Mucosa of stomach (tissue), 1 donor: ENCODE measurements around the gene GPATCH2L.

Source experiments
- H3K27me3 ChIP-seq: one replicate; pipeline ENCODE4 v1.7.0; 2013; ENCODE audit warnings: mild to moderate bottlenecking, low read length; ENCODE audit not compliant: control insufficient read depth, insufficient read depth
- H3K36me3 ChIP-seq: one replicate; pipeline ENCODE4 v1.7.0; 2013; ENCODE audit warnings: low read length; ENCODE audit not compliant: control insufficient read depth, insufficient read depth
- H3K4me1 ChIP-seq: one replicate; pipeline ENCODE4 v1.7.0; 2013; ENCODE audit warnings: mild to moderate bottlenecking, low read length; ENCODE audit not compliant: control insufficient read depth, insufficient read depth
- H3K4me3 ChIP-seq: one replicate; pipeline ENCODE4 v1.7.0; 2013; ENCODE audit warnings: low read length
- H3K9ac ChIP-seq: one replicate; pipeline ENCODE4 v1.7.0; 2013; ENCODE audit warnings: mild to moderate bottlenecking, low read length, moderate library complexity
- H3K9me3 ChIP-seq: one replicate; pipeline ENCODE4 v1.7.0; 2013; ENCODE audit warnings: mild to moderate bottlenecking, low read length, moderate library complexity; ENCODE audit not compliant: control insufficient read depth
- donor health status: Pancreatic carcinoma.

Gene GPATCH2L

GRCh38 chr14:76151398-76152332, at the start of gene GPATCH2L:
TSS of gene GPATCH2L (plus strand) at chr14:76151922. CDS start at chr14:76154364, 2,442 bp downstream.
- Histone ChIP-seq H3K4me1 (peaks cover 6% of the 10 kb centered on the region), H3K36me3 (peaks cover 6% of the 10 kb centered on the region), H3K9me3 (no peaks in the 10 kb centered on the region), H3K9ac (peak within 1 kb of the TSS; percentile 91), H3K4me3 (peak within 1 kb of the TSS; percentile 45), H3K27me3 (no peaks in the 10 kb centered on the region)

- Histone ChIP-seq H3K4me3 (no peak overlapping the region), H3K27me3 (no peaks in the 10 kb centered on the region), H3K4me1 (no peaks in the 10 kb centered on the region), H3K9ac (no peak overlapping the region), H3K36me3 (no peaks in the 10 kb centered on the region), H3K9me3 (no peaks in the 10 kb centered on the region)
These were observed 46.8 kb upstream of the GPATCH2L start for GRCh38 chr14:76104802-76105355.

- Histone ChIP-seq H3K4me3 (no peak overlapping the region), H3K36me3 (no peaks in the 10 kb centered on the region), H3K9ac (no peak overlapping the region), H3K4me1 (no peaks in the 10 kb centered on the region), H3K9me3 (no peaks in the 10 kb centered on the region), H3K27me3 (no peaks in the 10 kb centered on the region)
These were observed 45.5 kb upstream of the GPATCH2L start for GRCh38 chr14:76106188-76106587.

- Histone ChIP-seq H3K9me3 (no peaks in the 10 kb centered on the region), H3K36me3 (no peaks in the 10 kb centered on the region), H3K4me1 (no peaks in the 10 kb centered on the region), H3K27me3 (peaks cover 10% of the 10 kb centered on the region), H3K4me3 (no peak overlapping the region), H3K9ac (no peak overlapping the region)
These were observed 42.4 kb upstream of the GPATCH2L start for GRCh38 chr14:76109087-76109880.

- H3K9ac ChIP-seq: no peak overlapping the region
- no peaks in the 10 kb centered on the region for H3K36me3 ChIP-seq
- no peaks in the 10 kb centered on the region for H3K4me1 ChIP-seq
- H3K4me3 ChIP-seq: no peak overlapping the region
- H3K27me3 ChIP-seq: peaks cover 10% of the 10 kb centered on the region
- H3K9me3 ChIP-seq: no peaks in the 10 kb centered on the region
These were observed 38.7 kb upstream of the GPATCH2L start for GRCh38 chr14:76112889-76113624.

GRCh38 chr14:76113691-76114090, 38.0 kb upstream of the GPATCH2L start:
- H3K27me3 ChIP-seq: peaks cover 10% of the 10 kb centered on the region
- no peak overlapping the region for H3K4me3 ChIP-seq
- H3K4me1 ChIP-seq: no peaks in the 10 kb centered on the region
- no peaks in the 10 kb centered on the region for H3K9me3 ChIP-seq
- H3K9ac ChIP-seq: no peak overlapping the region
- no peaks in the 10 kb centered on the region for H3K36me3 ChIP-seq

- Histone ChIP-seq H3K4me1 (no peaks in the 10 kb centered on the region), H3K27me3 (peaks cover 10% of the 10 kb centered on the region), H3K4me3 (no peak overlapping the region)
These were observed 36.7 kb upstream of the GPATCH2L start for GRCh38 chr14:76115010-76115422.

GRCh38 chr14:76117789-76118484, 33.8 kb upstream of the GPATCH2L start:
- Histone ChIP-seq H3K36me3 (no peaks in the 10 kb centered on the region), H3K4me1 (no peaks in the 10 kb centered on the region), H3K27me3 (peaks cover 10% of the 10 kb centered on the region), H3K9me3 (no peaks in the 10 kb centered on the region), H3K9ac (no peak overlapping the region), H3K4me3 (no peak overlapping the region)

More at GRCh38 chr14:76115010-76115422, 36.7 kb upstream of the GPATCH2L start:
- Histone ChIP-seq H3K9ac (no peak overlapping the region), H3K36me3 (no peaks in the 10 kb centered on the region), H3K9me3 (no peaks in the 10 kb centered on the region)

GRCh38 chr14:76118594-76118993, 33.1 kb upstream of the GPATCH2L start:
- Histone ChIP-seq H3K4me1 (no peaks in the 10 kb centered on the region), H3K9me3 (no peaks in the 10 kb centered on the region), H3K27me3 (peaks cover 6% of the 10 kb centered on the region), H3K4me3 (no peak overlapping the region), H3K36me3 (no peaks in the 10 kb centered on the region), H3K9ac (no peak overlapping the region)

- H3K27me3 ChIP-seq: peaks cover 4% of the 10 kb centered on the region
- H3K9ac ChIP-seq: no peak overlapping the region
- no peak overlapping the region for H3K4me3 ChIP-seq
- no peaks in the 10 kb centered on the region for H3K36me3 ChIP-seq
- H3K9me3 ChIP-seq: no peaks in the 10 kb centered on the region
- no peaks in the 10 kb centered on the region for H3K4me1 ChIP-seq
These were observed 30.5 kb upstream of the GPATCH2L start for GRCh38 chr14:76121089-76121748.
